GM12865 (cell line): ENCODE results near the gene ASPSCR1.

Source experiments
- DNase-seq: peaks from one replicate; pipeline ENCODE4 v3.0.0; 2010; ENCODE audit warnings: low read depth
- H3K4me3 ChIP-seq: 2 replicates; pipeline ENCODE4 v1.5.1; 2011; ENCODE audit warnings: mild to moderate bottlenecking, low read depth, low read length, control low read depth
- TF ChIP-seq, protein P1 (sequence below): IDR thresholded peaks from 2 replicates; pipeline ENCODE4 v1.5.1; 2011; ENCODE audit warnings: low read length, control low read depth, low read depth, inconsistent platforms; ENCODE audit not compliant: insufficient read depth; ENCODE audit errors: missing control alignments

ASPSCR1 gene

DNA sequence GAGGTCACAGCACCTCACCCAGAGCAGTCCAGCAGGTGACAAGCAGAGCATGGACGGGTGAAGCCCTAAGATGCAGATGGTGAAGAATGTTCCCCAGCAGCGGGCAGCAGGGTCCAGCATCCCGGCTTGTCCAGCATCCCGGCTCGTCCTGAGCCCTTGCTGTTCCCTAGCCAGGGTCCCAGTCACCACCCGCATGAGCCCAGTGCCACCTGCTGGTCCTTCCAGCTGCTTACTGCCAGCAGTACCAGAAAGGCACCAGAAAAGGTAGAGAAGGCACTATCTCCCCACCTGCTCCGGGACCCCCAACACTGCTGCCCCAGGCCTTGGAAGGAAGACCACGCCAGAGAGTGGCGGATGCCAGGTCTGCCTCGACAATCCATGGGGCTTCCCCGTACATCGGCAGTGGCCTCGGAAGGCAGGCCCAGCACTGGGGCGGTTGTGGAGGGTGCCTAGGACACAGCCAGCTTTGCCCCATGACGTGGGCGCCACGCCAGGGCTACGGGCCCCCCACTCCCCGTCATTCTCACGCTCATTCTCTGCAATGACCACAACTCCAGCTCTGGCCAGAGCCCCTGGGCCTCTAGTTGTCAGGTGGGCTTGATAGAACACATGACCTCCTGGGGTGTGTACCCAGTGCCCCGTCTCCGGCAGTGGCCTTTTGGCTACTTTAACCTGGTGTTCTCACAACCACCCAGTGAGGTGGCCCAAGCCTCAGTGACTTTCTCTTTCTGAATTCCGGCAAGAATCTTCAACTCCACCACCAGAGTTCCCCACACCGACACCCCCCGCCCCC lies 43.9 kb downstream of the ASPSCR1 start:
- TF ChIP-seq, protein P1, sequence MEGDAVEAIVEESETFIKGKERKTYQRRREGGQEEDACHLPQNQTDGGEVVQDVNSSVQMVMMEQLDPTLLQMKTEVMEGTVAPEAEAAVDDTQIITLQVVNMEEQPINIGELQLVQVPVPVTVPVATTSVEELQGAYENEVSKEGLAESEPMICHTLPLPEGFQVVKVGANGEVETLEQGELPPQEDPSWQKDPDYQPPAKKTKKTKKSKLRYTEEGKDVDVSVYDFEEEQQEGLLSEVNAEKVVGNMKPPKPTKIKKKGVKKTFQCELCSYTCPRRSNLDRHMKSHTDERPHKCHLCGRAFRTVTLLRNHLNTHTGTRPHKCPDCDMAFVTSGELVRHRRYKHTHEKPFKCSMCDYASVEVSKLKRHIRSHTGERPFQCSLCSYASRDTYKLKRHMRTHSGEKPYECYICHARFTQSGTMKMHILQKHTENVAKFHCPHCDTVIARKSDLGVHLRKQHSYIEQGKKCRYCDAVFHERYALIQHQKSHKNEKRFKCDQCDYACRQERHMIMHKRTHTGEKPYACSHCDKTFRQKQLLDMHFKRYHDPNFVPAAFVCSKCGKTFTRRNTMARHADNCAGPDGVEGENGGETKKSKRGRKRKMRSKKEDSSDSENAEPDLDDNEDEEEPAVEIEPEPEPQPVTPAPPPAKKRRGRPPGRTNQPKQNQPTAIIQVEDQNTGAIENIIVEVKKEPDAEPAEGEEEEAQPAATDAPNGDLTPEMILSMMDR = peak; percentile 70
- peak overlapping the region; percentile 62 for H3K4me3 ChIP-seq
- DNase-seq = peak; percentile 65

DNA sequence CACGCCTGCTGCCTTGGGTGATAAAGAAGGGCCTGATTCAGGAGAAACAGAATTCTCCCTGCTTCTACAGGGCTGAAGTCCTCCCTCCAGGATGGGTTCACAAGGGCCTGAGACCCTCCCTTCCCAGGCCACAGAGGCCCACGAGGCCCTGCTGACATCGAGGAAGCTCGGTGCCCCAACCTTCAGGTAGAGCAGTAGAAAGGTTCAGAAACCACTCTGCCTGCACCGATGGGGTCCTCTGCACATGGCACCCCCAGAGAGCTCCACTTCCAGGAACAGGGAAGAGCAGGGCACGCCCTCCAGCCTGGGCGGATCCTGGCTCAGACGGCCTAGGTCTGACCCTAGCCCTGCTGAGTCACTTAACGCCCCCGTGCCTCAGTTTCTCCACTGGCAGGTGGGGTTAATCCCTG lies 44.5 kb downstream of the ASPSCR1 start:
- TF ChIP-seq, protein P1 = no peak
- H3K4me3 ChIP-seq = peak overlapping the region; percentile 62
- no peak for DNase-seq

DNA sequence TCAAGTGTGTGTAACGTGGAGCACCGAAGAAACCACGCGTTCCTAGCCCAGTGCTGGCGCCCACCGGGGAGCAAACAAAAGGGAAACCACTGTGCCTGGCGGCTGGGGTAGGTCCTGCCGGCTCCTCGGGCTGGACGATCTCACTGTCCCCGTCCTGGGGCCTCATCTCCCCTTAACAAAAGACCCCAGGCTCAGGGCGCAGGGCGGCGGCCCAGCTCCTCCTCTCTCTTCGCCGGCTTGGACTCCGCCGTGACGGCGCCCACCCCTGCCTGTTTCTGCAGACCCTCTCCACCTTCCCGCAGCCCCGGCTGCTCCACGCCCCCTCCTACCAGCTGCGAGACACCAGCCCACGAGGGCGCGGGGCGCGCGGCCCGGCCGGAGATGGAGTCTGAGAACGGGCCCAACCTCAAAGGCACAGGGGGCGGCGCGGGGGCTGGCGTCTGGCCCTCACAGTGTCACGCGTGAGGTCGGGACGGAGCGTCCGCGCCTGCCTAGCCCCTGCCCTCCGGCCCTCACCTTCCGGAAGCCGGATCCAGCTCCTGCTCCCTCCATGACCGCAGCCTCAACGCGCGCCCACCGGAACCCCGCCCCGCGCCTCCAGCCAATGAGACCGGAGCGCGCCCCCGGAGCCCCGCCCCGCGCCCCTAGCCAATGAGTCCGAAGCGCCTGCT lies 45.0 kb downstream of the ASPSCR1 start, which contains the start of gene CENPX:
Gene CENPX, minus strand, starts transcription at position 569 of the 671 bp plus-strand sequence. Its CDS starts 17 bp downstream, at position 552.
- peak within 1 kb of the TSS; percentile 62 for H3K4me3 ChIP-seq
- DNase-seq = no peak
- TF ChIP-seq, protein P1 = no peak

DNA sequence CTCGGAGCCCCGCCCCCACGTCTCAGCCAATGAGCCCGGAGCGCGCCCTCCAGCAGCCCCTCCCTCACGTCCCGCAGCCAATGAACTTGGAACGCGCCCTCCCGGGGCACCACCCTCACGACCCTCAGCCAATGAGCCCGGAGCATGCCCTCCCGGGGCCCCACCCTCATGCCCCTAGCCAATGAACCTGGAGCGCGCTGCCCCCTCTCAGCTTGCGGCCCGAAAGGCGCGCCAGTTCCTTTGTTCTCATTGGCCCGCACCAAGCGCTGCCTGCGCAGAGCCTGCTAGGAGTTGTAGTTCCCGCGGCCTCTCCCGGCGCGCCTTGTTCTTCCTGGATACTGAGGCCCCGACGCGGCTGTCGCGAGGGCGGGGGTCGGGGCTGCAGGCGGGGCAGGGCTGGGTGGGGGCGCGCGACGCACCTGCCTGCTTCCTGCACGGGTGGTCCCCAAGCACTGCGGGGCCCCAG lies 45.6 kb downstream of the ASPSCR1 start, which contains the start of gene LRRC45:
Gene LRRC45, plus strand, starts transcription at position 325 of the 466 bp plus-strand sequence. CDS start 339 bp downstream, outside the sequence.
- TF ChIP-seq, protein P1 = no peak
- peak within 1 kb of the TSS; percentile 62 for H3K4me3 ChIP-seq
- DNase-seq = peak; percentile 100

DNA sequence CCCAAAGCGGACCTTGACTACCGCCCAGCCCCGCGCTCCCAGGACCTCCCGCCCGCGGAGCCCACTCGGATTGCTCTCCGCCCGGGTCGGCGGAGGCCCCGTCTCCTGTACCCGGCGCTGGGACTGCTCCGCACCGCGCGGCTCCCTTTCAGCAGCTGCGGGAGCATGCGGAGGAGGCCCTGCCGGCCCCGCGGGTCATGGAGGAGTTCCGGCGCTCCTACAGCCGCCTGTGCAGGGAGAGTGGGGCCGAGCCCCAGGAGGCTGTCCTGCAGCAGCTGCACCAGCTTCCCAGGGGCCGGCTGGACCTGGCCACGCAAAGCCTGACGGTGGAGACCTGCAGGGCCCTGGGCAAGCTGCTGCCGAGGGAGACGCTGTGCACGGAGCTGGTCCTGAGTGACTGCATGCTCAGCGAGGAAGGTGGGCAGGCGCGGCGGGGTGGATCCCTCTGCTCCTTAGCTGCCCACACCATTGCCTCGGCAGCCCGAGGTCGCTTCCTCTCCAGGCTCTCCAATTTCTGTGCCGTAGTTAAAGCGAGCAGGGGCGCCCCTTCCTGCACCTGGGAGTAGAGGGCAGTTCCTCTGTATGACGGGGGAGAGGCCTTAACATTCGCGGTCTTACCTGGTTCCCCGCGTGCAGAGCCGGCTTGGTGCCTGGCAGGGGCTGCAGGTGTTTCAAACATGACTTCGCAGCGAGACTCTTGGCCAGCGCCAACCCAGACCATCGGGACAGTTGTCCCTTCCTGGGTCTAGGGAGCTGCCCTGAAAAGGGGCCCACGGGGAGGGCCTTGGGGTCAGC lies 46.2 kb downstream of the ASPSCR1 start:
- DNase-seq = peak; percentile 41
- TF ChIP-seq, protein P1 = no peak

DNA sequence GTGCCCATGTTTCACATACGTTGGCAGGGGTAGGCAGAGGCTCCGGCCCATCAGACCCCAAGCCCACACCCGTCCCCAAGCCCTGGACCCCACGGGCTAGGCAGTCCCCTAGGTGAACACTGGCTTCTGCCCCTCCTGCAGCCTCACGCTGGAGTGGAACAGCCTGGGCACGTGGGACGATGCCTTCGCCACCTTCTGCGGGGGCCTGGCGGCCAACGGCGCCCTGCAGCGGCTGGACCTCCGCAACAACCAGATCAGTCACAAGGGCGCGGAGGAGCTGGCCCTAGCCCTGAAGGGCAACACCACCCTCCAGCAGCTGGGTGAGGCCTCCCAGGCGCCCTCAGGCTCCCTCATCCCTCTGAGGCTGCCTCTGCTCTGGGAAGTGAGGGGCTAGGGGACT lies 47.4 kb downstream of the ASPSCR1 start:
- H3K4me3 ChIP-seq = no peak overlapping the region
- TF ChIP-seq, protein P1 = no peak
- DNase-seq = no peak

More for the DNA sequence above, 46.2 kb downstream of the ASPSCR1 start:
- peak overlapping the region; percentile 59 for H3K4me3 ChIP-seq
